Hematopoietic multipotent progenitor cell treated with erythropoietin and hydrocortisone succinate and interleukin-3 and kit ligand, for 6 days (in vitro differentiated cells): ENCODE measurements around the gene GNPAT.
A peak's percentile ranks its signal among the peaks of the same experiment; 100 is the strongest.

Source experiments
- DNase-seq: peaks from one replicate; pipeline ENCODE4 v3.0.0-alpha.2; 2015

GNPAT gene

GRCh38 chr1:231248778-231249177, 7.8 kb downstream of the GNPAT start:
- DNase-seq, result no peak

- DNase-seq, result no peak
Observed at GRCh38 chr1:231252336-231252735, 11.3 kb downstream of the GNPAT start.

- DNase-seq, result no peak
Observed at GRCh38 chr1:231260351-231260750, 19.3 kb downstream of the GNPAT start.

GRCh38 chr1:231264642-231265041, 23.6 kb downstream of the GNPAT start:
- no peak for DNase-seq

- DNase-seq, result no peak
Observed at GRCh38 chr1:231265379-231265778, 24.4 kb downstream of the GNPAT start.

- no peak for DNase-seq
Observed at GRCh38 chr1:231266811-231267322, 25.9 kb downstream of the GNPAT start.

GRCh38 chr1:231272173-231272572, 31.2 kb downstream of the GNPAT start:
- no peak for DNase-seq

- DNase-seq, result no peak
Observed at GRCh38 chr1:231272880-231273279, 31.9 kb downstream of the GNPAT start.

GRCh38 chr1:231274119-231274825, 33.3 kb downstream of the GNPAT start:
- no peak for DNase-seq

GRCh38 chr1:231278100-231278790, 37.2 kb downstream of the GNPAT start:
- no peak for DNase-seq

- no peak for DNase-seq
Observed at GRCh38 chr1:231279081-231279480, 38.1 kb downstream of the GNPAT start.

- peak; percentile 17 for DNase-seq
Observed at GRCh38 chr1:231279683-231280082, 38.7 kb downstream of the GNPAT start.

GRCh38 chr1:231284441-231284840, 43.4 kb downstream of the GNPAT start:
- no peak for DNase-seq

- no peak for DNase-seq
Observed at GRCh38 chr1:231286603-231287002, 45.6 kb downstream of the GNPAT start.

- no peak for DNase-seq
Observed at GRCh38 chr1:231295938-231296337, 54.9 kb downstream of the GNPAT start.

GRCh38 chr1:231301990-231302389, 61.0 kb downstream of the GNPAT start:
- DNase-seq, result no peak

GRCh38 chr1:231310391-231310934, 69.5 kb downstream of the GNPAT start:
- DNase-seq, result no peak

- no peak for DNase-seq
Observed at GRCh38 chr1:231311720-231312431, 70.9 kb downstream of the GNPAT start.

- no peak for DNase-seq
Observed at GRCh38 chr1:231312432-231312788, 71.4 kb downstream of the GNPAT start.

- no peak for DNase-seq
Observed at GRCh38 chr1:231313661-231314060, 72.6 kb downstream of the GNPAT start.

GRCh38 chr1:231315887-231316286, 74.9 kb downstream of the GNPAT start:
- peak; percentile 69 for DNase-seq

GRCh38 chr1:231317306-231318014, 76.4 kb downstream of the GNPAT start:
- no peak for DNase-seq

GRCh38 chr1:231318015-231318355, 77.0 kb downstream of the GNPAT start:
- no peak for DNase-seq
